C4-2B (cell line): ENCODE measurements around the gene MAST1.
A peak's percentile ranks its signal among the peaks of the same experiment; 100 is the strongest.
"Not testable (repeated sequence)": the region's sequence is repeated elsewhere in the genome, so short reads cannot be mapped to it uniquely, and the experiment has no call there.

ENCODE experiments used
- H3K27ac ChIP-seq: fragments of 450-650 bp; 2 replicates; pipeline ENCODE4 v1.5.1; 2017
- ZFX ChIP-seq: fragments of 450-650 bp; IDR thresholded peaks from 2 replicates; pipeline ENCODE4 v1.6.1; 2017
- TF ChIP-seq, protein P1 (sequence below): fragments of 450-650 bp; conservative IDR thresholded peaks from 2 replicates; pipeline ENCODE4 v1.5.1; 2017; ENCODE audit warnings: mild to moderate bottlenecking

Gene MAST1

DNA sequence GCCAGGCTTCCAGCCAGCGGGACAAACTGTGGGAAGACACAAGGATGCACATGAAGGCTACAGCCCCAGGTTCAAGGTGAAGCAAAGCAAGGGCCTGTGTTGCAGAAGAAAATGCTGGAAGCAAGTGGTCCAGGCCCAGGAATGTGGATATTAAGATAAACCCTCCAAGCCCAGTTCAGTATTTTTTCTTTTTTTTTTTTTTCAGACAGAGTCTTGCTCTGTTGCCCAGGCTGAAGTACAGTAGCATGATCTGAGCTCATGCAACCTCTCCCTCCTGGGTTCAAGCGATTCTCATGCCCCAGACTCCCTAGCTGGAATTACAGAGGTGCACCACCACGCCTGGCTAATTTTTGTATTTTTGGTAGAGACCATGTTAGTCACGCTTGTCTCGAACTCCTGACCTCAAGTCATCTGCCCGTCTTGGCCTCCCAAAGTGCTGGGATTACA, 41.2 kb upstream of the MAST1 start:
- no peak overlapping the region for H3K27ac ChIP-seq
- TF ChIP-seq, protein P1, sequence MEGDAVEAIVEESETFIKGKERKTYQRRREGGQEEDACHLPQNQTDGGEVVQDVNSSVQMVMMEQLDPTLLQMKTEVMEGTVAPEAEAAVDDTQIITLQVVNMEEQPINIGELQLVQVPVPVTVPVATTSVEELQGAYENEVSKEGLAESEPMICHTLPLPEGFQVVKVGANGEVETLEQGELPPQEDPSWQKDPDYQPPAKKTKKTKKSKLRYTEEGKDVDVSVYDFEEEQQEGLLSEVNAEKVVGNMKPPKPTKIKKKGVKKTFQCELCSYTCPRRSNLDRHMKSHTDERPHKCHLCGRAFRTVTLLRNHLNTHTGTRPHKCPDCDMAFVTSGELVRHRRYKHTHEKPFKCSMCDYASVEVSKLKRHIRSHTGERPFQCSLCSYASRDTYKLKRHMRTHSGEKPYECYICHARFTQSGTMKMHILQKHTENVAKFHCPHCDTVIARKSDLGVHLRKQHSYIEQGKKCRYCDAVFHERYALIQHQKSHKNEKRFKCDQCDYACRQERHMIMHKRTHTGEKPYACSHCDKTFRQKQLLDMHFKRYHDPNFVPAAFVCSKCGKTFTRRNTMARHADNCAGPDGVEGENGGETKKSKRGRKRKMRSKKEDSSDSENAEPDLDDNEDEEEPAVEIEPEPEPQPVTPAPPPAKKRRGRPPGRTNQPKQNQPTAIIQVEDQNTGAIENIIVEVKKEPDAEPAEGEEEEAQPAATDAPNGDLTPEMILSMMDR, result no peak
- TF ChIP-seq ZFX, result no peak

DNA sequence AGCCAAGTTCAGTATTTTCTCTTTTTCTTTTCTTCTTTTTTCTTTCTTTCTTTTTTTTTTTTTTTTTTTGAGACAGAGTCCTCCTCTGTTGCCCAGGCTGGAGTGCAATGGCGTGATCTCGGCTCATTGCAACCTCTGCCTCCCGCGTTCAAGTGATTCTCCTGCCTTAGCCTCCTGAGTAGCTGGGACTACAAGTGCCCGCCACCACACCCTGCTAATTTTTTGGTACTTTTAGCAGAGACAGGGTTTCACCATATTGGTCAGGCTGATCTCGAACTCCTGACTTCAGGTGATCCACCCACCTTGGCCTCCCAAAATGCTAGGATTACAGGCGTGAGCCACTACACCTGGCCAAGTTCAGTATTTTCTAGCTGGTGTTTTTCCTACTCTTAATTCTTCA, 40.7 kb upstream of the MAST1 start:
- not testable (repeated sequence) for H3K27ac ChIP-seq

DNA sequence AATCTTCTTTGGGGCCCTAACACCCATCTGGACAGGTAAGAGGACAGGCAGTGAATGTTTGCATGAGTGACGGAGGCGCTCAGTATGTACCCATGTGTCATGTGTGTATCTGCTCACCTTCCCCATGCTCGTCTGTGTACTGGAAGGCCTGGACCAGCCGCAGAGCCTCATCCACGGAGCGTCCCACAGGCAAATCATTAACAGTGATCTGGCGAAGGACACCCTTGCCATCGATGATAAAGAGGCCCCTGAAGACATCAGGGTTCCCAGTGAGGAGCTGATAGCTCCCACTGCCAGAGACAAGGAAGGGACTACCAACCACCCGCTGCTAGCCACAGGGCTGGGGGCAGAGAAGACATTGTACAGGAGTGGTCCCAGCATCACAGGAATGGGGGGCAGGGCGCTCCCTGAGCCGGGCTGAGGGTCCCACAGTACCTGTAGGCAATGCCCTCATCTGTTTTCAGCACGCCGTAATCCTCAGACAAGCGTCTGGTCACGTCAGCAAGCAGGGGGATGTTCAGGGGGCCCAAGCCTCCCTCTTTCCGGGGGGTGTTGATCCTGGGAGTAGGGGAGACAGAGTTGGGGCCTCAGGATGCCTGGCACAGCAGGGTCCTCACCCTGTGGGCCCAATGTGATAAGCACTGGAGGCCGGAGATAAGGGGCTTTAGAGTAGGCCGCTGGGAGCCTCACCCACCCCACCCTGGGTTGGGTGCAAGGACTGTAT, 38.4 kb upstream of the MAST1 start:
- peak overlapping the region; percentile 98; the same call in 1 of the 2 replicates for H3K27ac ChIP-seq
- TF ChIP-seq, protein P1, result no peak
- TF ChIP-seq ZFX, result no peak

DNA sequence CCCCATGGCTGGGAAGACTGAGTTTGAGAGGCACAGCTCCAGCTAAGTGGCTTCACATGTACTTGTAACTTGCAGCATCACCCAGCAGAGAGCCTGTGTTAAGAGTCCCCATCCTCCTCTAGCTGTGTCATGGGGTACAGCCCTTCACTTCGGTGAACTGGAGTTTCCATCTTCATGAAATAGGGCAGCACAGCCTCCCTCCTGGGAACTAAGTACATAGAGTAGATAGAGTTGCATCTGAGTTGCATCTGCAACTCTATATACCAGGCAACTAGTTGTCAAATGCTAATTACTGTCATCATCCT, 37.9 kb upstream of the MAST1 start:
- H3K27ac ChIP-seq, result peak overlapping the region; percentile 98
- no peak for TF ChIP-seq ZFX
- TF ChIP-seq, protein P1, result no peak

DNA sequence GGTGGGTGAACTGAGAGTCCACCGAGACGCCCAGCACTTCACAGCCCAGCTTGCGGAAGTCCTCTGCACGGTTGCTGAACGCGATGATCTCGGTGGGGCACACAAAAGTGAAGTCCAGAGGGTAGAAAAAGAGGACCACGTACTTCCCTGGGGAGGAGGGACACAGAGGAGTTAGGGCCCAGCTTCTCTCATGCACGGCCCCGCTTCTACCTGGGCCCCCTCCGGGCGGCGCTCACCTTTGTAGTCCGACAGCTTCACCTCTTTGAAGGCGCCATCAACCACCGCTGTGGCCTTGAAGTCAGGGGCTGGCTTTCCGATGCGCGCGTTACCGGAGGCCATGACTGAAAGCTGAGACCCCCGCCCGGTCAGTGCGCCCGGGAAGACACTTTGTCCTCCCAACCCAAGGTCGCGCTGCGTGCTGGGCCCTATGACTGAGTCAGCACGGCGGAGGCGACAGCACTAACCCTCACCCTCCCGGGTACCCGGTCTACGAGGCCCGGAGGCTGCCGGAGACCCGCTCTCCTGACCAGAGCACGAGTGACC, 37.3 kb upstream of the MAST1 start:
- peak overlapping the region; percentile 98 for H3K27ac ChIP-seq
- TF ChIP-seq, protein P1, result no peak
- TF ChIP-seq ZFX, result no peak

DNA sequence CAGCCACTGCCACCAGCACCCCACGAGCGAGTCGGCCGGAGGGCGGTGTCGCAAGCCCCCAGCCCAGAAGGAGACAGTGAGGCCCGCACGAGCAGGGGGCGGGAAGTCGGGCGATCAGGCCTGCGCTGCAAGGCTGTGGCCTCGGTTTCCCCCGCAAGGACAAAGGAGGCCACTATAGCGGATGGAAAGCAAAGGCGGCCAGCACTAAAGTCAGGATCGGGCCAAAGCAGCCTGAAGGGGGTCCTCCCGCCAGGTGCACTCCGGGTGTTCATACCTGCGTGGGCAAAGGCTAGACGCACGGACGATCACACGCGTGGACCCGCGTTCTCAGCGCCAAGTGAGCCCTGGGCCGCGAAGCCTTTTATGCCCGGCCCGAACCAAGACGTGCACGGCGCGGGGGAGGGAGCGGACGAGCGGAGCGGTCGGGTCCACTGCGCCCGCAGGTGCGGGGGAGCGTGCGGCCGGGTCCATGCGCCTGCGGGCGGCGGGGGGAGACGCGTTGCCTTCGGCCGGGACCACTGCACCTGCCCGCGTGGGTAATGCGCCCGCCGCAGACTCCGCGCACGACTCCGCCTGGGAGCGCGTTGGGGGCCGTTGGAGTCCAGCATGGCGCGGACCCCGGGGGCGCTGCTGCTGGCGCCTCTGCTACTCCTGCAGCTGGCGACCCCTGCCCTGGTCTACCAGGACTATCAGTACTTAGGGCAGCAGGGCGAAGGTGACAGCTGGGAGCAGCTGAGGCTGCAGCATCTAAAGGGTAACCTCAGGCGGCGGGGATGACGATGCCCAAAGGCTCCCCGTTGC, 36.6 kb upstream of the MAST1 start, which contains the start of the genes PRDX2 and THSD8:
Gene PRDX2, minus strand, starts transcription at position 335 of the 801 bp plus-strand sequence. CDS start 539 bp downstream, outside the sequence.
Gene THSD8, plus strand, starts transcription at position 604 of the 801 bp plus-strand sequence. Its CDS starts 3 bp downstream, at position 607.
- TF ChIP-seq ZFX, result peak; percentile 95
- TF ChIP-seq, protein P1, result no peak
- H3K27ac ChIP-seq, result peak within 1 kb of the TSS; percentile 98

DNA sequence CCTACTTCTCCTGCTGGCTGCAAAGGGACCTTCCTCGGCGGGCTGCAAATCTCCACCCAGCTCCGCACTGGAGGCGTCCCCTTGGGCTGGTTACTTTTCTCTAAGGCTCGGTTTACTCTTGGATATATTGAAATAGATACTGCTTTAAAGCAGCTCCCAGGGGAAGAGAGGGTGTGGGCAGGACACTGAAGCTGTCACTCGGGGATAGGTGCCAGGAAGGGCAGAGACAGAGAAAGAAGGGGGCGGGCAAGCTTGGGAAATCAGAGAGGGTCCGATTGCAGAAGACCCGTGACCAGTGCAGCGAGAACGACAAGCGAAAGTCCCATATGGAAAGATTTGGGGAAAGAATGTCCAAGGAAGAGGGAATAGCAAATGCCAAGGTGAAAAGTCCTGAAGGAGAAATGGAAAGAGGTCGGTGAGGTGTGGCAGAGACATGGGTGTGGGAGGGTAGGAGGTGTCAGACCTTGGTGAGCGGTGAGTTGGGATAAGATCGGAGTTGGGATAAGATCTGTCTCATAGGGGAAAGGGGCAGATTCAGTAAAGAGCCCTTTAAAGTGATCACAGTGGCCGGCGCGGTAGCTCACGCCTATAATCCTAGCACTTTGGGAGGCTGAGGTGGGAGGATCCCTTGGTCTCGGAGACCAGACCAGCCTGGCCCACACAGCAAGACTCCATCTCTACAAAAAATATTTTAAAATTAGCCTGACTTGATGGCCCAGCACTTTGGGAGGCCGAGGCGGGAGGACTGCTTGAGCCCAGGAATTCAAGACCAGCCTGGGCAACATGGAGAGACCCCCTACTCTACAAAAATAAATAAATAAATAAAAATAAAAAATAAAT, 35.8 kb upstream of the MAST1 start:
- TF ChIP-seq, protein P1, result no peak
- TF ChIP-seq ZFX, result no peak
- peak overlapping the region; percentile 98 for H3K27ac ChIP-seq
